Esophagus muscularis mucosa (tissue), 3 donors: ENCODE measurements around the gene ANKRD2.

Source experiments
- EP300 ChIP-seq: sonication (generic); formaldehyde crosslinking; IDR thresholded peaks from one replicate; pipeline ENCODE4 v1.6.1; 2017; ENCODE audit warnings: antibody characterized with exemption
- TF ChIP-seq, protein P1 (sequence below), 3 experiments: fragments of 200-600 bp in 2 of 3; fragments of 450-650 bp in 1 of 3; sonication (generic) in 2 of 3; IDR thresholded peaks; one replicate each; pipeline ENCODE4 v1.5.1; 2017 to 2019; ENCODE audit warnings: antibody characterized with exemption in 3 of 3, mild to moderate bottlenecking in 2 of 3, moderate library complexity in 1 of 3

GRCh38 chr10:97542169-97543024, 30.2 kb upstream of the ANKRD2 start:
- TF ChIP-seq EP300: no peak
- TF ChIP-seq, protein P1, sequence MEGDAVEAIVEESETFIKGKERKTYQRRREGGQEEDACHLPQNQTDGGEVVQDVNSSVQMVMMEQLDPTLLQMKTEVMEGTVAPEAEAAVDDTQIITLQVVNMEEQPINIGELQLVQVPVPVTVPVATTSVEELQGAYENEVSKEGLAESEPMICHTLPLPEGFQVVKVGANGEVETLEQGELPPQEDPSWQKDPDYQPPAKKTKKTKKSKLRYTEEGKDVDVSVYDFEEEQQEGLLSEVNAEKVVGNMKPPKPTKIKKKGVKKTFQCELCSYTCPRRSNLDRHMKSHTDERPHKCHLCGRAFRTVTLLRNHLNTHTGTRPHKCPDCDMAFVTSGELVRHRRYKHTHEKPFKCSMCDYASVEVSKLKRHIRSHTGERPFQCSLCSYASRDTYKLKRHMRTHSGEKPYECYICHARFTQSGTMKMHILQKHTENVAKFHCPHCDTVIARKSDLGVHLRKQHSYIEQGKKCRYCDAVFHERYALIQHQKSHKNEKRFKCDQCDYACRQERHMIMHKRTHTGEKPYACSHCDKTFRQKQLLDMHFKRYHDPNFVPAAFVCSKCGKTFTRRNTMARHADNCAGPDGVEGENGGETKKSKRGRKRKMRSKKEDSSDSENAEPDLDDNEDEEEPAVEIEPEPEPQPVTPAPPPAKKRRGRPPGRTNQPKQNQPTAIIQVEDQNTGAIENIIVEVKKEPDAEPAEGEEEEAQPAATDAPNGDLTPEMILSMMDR (IDR thresholded peaks at IDR 0.05): no peak
